Measurements from ENCODE around the gene TSR3.

Gene TSR3

DNA sequence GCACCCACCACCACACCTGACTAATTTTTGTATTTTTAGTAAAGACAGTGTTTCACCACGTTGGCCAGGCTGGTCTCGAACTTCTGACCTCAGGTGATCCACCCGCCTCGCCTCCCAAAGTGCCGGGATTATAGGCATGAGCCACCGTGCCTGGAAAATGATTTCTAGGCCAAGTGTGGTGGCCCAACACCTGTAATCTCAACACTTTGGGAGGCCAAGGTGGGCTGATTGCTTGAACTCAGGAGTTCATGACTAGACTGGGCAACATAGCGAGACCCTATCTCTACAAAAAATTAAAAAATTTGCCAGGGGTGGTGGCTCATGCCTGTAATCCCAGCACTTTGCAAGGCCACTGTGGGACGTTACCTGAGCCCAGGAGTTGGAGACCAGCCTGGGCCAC is 29.3 kb downstream of the TSR3 start:
- DNase-seq: no peak

DNA sequence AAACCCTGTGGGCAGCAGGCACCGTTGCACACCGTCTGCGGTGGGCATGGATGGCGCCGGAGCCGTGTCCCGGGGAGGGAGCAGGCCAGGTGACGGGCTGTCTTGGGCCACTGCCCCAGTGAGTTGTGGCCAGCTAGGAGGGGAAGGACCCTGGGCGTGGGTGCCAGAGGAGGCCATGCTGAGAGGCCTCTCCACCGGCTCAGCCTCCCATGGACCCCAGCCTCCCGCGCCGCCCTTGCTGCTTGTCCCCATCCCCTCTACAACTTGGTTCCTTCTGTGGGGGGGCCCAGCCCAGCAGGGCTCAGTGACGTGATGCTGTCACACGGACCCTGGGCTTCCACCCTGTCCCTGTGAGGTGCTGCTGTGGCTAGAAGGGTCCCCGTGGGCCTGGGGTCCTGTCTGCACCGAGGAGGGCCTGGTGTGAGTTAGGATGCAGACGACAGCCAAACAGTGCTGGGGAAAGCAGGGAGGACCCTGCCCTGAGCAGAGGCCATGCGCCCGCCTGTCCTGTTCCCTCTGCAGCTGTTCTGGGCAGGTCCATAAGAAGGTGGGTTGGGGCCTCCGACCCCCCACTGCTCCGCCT is 30.9 kb downstream of the TSR3 start:
- no peak for DNase-seq

DNA sequence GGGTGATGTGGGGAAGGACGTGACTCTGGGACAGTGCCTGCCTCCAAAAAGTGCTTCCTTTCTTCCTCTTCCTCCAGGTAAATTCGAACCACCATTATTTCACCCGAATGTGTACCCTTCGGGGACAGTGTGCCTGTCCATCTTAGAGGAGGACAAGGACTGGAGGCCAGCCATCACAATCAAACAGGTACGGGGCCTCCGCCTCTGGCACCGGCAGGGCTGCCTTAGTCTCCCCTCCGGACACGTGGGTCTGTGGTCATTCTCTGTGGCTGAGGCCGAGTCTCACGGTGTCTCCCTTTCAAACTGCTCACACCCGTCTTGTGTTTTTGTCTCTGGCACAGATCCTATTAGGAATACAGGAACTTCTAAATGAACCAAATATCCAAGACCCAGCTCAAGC is 31.6 kb downstream of the TSR3 start:
- DNase-seq: no peak

DNA sequence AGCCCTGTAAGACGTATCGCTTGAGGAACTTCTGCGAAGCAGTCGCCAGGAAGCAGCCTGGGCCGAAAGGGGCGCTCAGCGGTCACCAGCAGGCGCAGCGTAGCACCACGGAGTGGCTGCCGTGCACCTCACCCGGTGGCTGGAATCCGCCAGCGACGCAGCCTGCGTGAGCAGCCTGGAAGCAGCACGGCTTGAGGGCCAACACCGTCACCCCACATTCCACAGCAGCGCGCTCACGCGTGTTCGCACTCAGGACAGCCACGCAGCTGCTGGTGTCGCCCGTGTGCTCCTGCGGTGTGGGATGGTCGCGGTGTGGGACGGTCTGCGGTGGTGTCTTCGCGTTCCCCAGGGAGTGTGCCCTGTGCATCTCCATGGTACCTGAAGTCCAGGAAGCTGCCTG is 32.6 kb downstream of the TSR3 start:
- DNase-seq: no peak

DNA sequence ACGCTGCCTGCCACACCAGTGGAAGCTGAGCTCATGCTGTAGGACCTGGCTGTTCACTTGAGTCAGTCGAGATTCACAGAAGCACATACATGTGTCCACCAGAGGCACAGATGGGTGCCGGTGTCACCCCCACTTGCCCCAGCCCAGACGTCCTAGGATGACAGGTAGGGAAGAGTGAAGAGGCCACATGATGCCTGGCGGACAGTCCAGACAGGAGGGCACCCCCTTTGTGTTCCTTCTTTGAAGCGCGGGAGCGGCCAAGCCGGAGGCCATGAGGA is 33.5 kb downstream of the TSR3 start:
- DNase-seq: no peak

DNA sequence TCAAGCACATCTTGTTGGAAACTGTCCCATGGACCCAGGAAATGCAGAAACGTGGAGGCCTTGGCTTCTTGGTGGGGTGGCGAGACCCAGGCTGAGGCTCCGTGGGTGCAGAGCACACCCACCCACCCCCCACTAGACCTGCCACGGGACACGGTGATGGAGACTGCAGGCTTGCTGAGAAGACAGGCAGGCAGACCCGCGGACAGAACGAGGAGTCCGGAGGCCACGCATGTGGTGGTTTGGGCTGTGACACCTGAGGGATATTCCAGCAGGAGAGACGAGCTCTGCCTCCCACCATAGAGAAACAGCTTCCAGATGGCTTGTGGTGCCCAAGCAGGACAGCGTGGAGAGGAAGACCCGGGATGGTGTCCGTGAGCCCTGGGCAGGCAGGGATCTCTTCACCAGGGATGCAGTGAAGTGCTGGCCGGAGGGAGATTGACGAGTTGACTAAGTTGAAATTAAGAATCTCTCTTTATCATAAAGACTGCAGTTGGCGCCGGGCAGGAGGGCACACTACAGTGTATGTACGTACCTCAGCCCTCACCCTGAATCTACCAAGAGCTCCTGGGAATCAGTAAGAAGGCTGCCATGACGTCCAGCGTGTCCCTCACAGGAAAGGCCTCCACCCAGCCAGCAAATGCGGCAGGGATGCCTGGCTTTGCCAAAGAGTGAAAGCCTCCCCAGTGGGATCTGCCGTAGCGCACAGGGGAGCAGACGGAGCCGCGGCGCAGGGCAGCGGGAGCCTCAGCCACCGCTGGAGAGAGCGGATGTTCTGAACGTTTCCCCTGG is 34.0 kb downstream of the TSR3 start:
- no peak for DNase-seq

DNA sequence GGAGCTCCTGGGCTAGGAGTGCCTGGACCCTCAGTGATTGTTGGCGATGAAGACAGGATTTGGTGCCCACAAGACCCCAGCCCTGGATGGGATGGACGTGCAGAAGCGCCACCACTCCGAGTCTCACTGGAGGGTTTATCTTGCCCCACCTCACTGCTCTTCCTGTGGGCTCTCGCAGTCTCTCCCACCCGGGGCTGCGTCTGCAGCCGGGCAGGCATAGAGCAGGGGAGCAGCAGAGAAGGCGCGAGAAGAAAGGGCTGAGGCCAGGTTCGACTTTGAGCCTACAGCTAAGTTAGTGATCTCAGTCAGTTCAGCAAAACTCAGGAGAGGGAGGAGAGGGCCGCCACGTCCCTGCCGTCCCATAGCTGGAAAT is 35.7 kb downstream of the TSR3 start:
- no peak for DNase-seq

DNA sequence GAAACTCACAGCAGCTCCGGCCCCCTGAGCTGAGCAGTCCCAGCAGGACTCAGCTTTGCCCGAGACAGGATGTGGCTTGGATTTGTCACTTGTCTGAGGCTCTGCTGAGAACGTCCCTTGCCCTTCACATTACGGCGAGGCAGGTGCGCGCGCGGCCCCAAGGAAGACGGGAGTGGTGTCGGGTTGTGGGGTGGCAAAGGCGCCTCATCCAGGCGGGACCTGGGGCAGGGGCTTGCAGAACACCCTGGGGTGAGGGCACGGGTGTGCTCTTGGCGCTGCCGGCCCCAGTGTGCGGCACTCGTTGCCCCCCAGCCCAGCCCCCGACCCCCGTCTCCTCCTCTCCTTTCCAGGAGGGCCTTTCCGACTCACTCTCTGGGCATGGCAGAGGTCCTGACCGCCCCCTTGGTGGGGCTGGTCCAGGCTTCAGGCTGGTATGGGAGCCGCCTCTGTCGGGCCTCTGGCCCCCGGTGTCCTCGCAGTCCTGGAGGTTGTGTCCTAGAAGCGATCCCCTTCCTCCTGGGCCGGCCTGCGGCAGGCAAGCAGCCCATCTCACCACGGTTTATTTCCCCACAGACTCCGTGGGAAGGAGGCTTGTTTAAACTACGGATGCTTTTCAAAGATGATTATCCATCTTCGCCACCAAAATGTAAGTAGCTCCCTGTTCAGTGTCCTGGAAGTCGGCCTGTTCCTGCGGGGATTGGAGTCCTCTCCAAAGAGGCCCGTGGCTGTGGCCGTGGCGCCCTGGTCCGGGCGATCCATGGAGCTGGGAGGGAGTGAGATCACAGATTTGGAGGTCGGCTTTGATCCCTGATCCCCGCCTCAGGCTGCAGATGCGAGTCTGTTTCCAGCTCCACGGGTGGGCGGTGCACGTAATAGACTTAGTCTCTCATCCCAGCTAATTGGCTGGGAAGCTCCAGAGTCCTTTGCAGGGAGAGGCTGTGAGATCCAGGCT is 36.3 kb downstream of the TSR3 start:
- no peak for DNase-seq

DNA sequence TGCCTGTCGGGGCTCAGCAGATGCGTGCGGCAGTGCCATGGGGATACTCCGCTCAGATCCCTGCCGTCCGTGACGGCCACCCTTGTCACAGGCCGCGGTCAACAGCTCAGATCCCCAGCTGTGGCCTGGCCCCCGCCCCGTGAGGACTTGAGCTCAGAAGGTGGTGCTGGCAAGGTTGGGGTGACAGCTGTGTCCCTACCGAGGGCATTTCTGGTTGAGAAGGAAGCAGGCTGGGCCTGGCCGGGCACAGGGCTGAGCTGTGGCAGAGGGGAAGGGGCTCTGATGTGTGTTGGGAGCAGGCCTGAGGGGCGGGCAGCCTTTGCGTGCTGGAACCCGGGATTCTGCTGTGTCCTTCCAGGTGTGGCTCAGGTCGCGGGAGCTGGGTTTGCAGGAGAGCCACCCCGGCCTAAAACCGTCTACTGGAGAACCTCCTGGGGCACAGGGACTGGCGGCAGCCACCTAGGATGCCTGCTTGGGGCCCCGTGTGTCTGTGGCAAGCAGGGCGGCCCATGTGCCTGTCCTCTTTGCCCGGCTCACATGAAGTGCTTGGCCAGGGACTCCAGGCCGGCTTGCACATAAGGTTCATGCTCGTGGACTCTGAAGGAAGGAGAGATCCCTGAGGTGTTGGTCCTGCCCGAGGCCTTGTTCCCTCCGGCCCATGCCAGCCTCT is 37.1 kb downstream of the TSR3 start:
- DNase-seq: no peak

DNA sequence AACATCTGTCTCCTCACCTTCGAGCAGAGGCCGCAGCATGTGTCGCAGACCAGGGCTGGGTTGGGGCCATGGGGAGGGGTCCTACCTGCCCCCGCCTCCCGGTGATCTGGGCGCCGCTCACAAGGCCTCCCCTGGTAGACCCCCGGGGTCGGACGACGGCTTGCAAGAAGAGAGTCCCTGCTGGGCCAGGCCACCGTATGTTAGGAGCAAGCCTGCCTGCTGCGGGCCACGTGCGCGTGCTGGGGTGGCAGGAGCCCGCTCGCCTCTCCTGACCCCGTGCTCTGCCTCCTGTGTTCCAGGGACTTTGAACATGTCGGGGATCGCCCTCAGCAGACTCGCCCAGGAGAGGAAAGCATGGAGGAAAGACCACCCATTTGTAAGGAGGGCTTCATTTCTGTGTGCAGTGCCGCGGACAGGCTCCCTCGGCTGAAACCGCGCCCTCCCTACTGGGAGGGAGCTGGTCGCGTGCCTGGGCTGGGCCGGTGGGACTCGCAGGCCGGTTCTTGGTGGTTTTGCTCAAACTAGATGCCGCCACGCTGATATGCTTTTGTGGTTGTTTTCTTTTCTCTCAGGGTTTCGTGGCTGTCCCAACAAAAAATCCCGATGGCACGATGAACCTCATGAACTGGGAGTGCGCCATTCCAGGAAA is 37.8 kb downstream of the TSR3 start:
- DNase-seq: no peak

DNA sequence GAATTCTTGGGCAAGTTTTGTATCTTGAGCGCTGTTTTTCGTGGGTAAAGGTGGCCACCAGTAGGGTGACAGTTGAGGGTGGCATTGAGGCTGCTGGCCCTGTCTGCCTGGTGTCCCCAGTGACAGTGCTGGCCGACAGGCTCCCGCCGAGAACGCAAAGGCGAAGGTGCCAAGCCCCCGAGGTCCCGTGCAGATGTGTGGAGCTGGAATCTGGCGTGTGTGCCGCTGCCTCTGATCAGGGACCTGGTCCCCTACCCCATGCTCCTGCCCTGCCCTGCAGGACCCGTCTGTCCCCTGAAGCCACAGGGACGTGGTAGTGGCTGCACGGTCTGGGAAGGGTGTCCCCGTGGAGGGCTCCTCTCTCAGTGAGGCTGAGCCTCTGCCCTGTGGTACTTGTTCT is 38.8 kb downstream of the TSR3 start:
- no peak for DNase-seq

DNA sequence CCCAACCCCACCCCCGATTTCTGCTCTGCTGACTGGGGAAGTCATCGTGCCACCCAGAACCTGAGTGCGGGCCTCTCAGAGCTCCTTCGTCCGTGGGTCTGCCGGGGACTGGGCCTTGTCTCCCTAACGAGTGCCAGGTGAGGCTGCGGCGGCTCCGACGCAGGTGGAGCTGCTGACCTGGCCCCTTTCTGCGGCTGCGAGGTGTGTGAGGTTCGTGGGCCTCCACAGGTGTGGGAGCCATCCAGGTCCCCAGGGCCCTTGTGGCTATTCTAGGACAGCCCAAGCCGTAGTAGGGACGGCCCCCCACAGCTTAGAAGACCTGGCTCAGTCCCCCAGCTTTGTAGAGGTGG is 39.2 kb downstream of the TSR3 start:
- DNase-seq: no peak

DNA sequence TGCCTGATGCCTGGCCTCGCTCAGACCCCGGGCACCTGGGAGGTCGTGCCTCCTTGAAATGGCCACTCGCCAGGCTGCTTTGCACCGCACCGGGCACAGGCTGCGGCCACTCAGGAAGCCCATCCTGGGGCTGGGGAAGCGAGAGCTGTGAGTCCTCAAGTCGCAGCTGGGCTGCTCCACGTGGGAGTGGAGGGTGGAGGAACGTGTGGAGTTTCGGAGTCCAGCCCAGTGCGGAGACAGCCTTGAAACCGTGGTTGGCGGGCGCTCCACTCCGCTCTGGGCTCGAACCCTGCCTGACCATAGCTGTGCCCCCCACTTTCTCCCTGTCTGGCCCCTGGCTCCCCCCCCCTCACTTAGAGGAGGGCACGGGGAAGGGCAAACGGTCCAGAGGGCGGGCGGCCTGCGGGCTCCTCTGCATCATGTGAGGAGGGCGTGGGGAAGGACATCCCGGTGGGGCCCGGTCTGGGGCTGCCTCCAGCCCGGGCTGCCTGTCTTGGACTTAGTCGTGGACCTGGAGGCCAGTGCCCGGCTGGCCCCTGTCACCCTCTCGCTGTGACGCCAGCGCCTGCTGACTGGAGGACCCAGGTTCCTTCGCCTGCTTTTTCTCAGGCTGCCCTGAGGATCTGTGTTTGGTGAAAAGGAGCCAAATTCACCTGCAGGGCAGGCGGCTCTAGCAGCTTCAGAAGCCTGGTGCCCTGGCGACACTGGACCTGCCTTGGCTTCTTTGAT is 39.8 kb downstream of the TSR3 start:
- no peak for DNase-seq

DNA sequence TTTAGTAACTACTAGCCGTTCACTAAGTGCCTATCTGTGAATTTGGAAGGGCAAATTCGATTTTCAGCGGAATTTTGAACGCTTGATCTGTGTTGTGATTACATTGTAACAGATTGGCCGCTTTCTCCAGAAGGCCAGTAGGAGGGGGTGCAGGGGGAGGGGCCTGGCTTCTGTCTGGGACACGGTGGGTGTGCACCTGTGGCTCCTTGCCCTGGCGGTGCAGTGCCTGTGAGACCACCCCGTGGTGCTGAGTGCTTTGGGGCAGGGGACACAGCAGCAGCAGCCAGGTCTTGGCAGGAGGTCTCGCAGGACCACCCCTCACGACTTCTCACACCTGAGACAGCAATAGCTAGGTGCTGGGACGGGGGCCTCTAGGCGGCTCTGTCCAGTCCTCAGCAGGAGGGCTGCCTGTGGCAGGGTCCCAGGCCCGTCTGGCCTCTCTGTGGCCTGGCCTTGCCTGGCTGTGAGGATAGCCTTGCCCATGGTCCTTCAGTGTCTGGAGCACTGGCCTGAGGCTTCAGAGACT is 40.4 kb downstream of the TSR3 start:
- no peak for DNase-seq

DNA sequence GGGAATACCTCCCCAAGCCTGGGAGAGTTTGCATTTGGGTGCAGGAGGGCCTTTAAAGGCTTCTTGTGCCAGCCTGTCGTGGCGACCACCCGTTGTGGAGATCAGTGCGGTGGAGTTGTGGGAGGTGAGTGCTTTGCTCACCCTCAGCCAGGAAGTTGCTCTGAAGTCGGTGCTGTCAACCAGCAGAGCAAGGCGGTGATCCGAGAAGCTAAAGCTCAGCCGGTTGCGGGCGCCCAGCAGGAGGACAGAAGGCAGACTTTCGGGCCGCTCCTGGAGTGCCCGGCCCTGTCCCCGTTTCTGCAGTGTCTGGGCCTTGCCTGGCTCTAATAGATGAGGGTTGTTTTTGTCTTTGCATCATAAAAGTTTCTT is 40.9 kb downstream of the TSR3 start:
- DNase-seq: no peak

DNA sequence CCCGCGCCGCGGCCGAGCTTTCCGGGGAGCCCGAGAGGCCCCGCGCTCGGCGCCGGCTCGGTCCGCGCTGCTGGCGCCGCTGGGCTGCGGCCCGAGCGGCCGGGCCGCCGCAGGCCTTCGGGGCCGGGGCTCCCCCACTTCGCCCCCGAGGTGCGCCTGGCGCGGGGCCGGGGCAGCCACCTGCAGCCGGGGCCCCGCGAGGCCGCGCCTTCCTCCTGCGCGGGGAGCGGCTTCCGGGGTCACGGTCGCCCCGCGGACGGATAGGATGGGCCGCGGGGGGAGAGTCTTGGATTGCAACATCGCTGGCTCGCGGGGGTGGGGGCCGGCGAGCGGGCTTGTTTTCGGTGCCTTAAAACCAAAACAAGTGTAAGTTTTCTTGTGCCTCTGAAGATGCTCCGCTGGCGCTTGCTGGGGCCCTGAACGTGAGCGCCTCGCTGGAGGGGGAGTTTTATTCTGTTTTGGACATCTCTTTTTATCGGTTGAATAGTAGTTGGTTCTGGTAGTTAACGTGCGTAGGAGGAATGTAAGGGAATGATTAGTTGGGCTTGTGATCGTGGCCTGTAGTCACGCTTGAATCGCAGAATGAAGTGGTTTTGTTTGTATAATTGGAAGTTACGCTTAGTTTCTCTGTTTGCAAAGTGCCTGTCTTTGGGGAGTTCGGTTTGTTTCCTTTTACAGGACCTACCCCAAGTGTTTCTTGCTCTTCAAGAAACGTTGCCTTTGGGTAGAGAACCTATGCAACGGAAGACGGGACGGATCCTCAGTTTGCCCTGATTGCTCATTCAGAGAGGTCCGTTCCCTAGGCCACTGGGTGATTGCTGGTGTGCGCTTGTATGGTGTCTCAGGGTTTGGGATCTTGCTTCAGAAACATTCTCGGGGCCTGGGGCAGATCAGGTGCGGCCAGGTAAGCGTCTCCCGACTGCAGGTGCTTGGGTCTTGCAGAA is 41.5 kb downstream of the TSR3 start:
- DNase-seq: no peak

DNA sequence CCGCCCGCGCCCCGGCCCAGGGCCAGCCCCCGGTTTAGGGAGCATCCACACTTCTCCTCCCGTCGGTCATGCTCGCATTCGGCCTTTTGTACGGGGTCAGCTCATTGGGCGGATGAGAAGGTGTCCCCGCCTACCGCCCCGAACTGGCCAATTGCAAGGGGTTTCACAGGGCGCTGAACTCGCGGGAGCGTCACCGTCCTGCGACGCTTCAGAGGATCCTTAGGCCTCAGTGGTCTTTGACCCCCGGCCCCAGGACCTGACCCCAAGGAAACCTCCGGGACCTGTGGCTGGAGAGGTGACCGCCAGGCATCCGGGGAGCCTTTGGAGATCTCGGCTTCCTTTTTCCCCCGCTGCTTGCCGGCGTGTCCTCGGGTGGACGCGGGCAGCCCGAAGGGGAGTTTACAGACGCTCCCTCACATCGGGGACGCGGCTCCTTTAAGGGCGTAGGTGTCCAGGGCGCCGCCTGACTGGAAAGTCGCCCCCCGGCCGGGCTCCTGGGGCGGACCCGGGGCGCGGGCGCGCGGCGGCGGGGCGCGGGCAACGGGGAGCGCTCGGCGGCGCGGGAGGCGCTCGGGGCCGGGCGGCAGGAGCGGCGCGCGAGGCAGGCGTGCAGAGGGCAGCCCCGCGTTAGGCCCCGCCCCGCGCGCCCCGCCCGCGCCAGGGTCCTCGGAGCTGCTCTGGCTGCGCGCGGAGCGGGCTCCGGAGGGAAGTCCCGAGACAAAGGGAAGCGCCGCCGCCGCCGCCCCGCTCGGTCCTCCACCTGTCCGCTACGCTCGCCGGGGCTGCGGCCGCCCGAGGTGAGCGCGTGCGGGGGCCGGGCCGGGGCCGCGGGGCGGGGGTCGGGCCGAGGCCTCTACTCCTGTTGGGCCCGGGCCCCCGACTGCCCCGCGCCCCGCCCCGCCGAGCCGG is 42.4 kb downstream of the TSR3 start, which contains the start of gene UBE2I:
Gene UBE2I, plus strand, starts transcription at position 660 of the 909 bp plus-strand sequence. CDS start 4,395 bp downstream, outside the sequence.
- DNase-seq: peak; percentile 92

DNA sequence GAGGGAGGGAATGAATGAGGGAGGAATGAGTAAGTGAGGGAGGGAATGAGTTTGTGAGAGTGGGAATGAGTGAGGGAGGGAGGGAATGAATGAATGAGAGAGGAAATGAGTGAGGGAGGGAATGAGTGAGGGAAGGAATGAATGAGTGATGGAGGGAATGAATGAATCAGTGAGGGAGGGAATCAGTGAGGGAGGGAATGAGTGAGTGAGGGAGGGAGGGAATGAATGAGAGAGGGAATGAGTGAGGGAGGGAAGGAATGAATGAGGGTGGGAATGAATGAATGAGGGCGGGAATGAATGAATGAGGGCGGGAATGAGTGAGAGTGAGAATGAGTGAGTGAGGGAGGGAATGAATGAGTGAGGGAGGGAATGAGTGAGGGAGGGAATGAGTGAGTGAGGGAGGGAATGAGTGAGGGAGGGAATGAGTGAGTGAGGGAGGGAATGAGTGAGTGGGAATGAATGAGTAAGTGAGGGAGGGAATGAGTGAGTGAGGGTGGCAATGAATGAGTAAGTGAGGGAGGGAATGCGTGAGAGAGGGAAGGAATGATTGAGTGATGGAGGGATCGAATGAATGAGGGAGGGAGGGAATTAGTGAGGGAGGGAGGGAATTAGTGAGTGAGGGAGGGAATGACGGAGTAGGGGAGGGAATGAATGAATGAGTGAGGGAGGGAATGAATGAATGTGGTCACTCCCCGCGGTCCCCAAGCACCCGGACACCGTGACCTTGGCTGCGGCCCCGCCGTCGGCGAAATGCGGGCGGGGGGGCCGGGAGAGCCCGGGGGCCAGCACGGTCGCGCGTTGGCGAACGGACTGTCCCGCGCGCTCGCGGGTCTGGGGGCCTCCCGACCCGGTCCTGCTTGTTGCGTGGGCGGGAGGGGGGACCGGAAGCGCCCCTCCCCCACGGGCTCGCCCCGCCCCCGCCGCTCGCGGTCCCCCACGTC is 43.4 kb downstream of the TSR3 start:
- peak; percentile 66 for DNase-seq

DNA sequence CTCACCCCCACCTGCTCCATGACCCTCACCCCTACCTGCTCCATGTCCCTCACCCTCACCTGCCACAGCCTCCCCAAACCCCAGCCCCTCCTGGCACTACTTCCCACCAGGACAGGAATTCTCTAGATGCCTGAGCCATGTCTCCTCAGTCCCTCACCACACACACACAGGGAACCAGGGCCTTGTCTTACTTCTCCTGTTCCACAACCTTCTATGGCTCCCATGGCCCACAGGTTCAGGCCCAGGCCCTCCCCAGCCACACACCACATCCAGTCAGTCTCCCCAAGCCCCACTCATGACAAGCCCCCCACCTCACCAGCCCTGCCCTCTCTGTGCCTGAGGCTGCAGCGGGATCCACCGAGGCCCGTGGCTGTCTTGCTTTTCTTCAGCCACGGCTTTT is 45.3 kb downstream of the TSR3 start:
- DNase-seq: no peak

All from NCI-H2171 treated with DMSO at 0.1 percent for 48 hours (cell line).